Measurements from ENCODE around the gene SUN3. TPM values are rescaled to one million over a fixed set of nuclear protein-coding genes. Genes with fewer than 3 reads are reported as not detected.

Gene SUN3
- total and polyA plus RNA-seq, 2 of the 13 experiments (the other 11 are each of a cell fraction or from before 2014, with no cell fraction given), result not detected

DNA sequence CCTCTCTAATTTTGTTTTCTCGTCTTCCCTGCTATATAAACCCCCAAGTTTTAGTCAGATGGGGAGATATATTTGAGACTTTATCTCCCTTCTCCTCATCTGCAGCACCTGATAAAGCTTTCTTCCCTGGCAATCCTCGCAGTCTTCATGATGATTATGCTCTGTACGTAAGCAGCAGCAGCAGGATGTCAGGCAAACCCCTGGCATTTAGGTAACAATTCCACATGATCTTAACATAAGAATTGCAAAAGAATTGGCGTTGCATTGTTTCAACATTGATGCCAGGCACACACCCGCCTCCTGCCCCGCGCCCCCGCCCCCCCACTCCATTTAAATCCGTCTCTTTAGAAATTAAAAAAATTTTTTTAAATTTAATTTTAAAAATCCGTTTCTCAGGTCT, 86.8 kb downstream of the SUN3 start:
- no peaks in the 10 kb centered on the region for H3K9me3 ChIP-seq (ENCODE audit: low read length)
- H3K27me3 ChIP-seq (ENCODE audit: control insufficient read depth in 1 of 2, insufficient read depth in 2 of 2, low read length in 2 of 2), result peaks cover 3 to 7% of the 10 kb centered on the region in 2 experiments; a peak in 3 of 5 replicates
- ChIA-PET POLR2A (no interaction called here), CTCF (ENCODE audit: low intra/inter-chr PET ratio, low total read pairs) (no interaction called here)
- ATAC-seq (no peak), FAIRE-seq (no peak), DNase-seq (ENCODE audit: low spot score) (no peak)
- no peaks in the 10 kb centered on the region for H3K36me3 ChIP-seq (replicated peaks in 1 of 2; ENCODE audit: control insufficient read depth in 1 of 2, insufficient read depth in 2 of 2, low read length in 2 of 2)
- in situ Hi-C loops (cut with HindIII; ENCODE audit: extremely low pct_ligation_motif_present, low pct_unique_long_range_greater_than_20kb) (no loop called here), intact Hi-C loops (cut with micrococcal nuclease; ENCODE audit: unreplicated experiment) (loop anchor here (10.0 kb wide), 1 partner anchor 677 kb away; no protein-coding TSS in a partner anchor)
- peaks cover 9% of the 10 kb centered on the region for H3K4me1 ChIP-seq (ENCODE audit: insufficient read depth, low read length)
- H3K79me2 ChIP-seq (ENCODE audit: insufficient read depth, low read length), result no peaks in the 10 kb centered on the region
- TF ChIP-seq CEBPG (CRISPR knock-in tag; IDR thresholded peaks at IDR 0.05) (no peak), HNRNPL (IDR thresholded peaks at IDR 0.05; ENCODE audit: low read depth, low read length) (no peak), ZNF746 (CRISPR knock-in tag; IDR thresholded peaks at IDR 0.05) (no peak), AKAP8 (CRISPR knock-in tag; IDR thresholded peaks at IDR 0.05) (no peak), CBX5 (CRISPR knock-in tag; IDR thresholded peaks at IDR 0.05; ENCODE audit: borderline replicate concordance) (no peak), SPEN (CRISPR knock-in tag; IDR thresholded peaks at IDR 0.05; ENCODE audit: low read depth) (no peak), ZNF354B (CRISPR knock-in tag; IDR thresholded peaks at IDR 0.05) (no peak), ZFYVE20 (CRISPR knock-in tag; IDR thresholded peaks at IDR 0.05; ENCODE audit: borderline replicate concordance, low read depth) (no peak), ZNF329 (CRISPR knock-in tag; IDR thresholded peaks at IDR 0.05; ENCODE audit: low read depth) (no peak)
- TF ChIP-seq, protein P1, sequence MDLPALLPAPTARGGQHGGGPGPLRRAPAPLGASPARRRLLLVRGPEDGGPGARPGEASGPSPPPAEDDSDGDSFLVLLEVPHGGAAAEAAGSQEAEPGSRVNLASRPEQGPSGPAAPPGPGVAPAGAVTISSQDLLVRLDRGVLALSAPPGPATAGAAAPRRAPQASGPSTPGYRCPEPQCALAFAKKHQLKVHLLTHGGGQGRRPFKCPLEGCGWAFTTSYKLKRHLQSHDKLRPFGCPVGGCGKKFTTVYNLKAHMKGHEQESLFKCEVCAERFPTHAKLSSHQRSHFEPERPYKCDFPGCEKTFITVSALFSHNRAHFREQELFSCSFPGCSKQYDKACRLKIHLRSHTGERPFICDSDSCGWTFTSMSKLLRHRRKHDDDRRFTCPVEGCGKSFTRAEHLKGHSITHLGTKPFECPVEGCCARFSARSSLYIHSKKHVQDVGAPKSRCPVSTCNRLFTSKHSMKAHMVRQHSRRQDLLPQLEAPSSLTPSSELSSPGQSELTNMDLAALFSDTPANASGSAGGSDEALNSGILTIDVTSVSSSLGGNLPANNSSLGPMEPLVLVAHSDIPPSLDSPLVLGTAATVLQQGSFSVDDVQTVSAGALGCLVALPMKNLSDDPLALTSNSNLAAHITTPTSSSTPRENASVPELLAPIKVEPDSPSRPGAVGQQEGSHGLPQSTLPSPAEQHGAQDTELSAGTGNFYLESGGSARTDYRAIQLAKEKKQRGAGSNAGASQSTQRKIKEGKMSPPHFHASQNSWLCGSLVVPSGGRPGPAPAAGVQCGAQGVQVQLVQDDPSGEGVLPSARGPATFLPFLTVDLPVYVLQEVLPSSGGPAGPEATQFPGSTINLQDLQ (CRISPR knock-in tag; IDR thresholded peaks at IDR 0.05), result no peak
- no peak overlapping the region for H3K4me2 ChIP-seq (ENCODE audit: low read depth, low read length)
- H4K20me1 ChIP-seq (ENCODE audit: insufficient read depth, low read length), result no peaks in the 10 kb centered on the region
- H3K27ac ChIP-seq (ENCODE audit: extremely low read length, insufficient read depth, low read length), result no peak overlapping the region
- WGBS (ENCODE audit: low lambda C conversion rate), result 51% methylated on average over 10 of the region's 10 CpGs
- no peak overlapping the region for H3K4me3 ChIP-seq (replicated peaks in 1 of 3; ENCODE audit: insufficient read depth in 1 of 3, low read depth in 2 of 3, low read length in 3 of 3)
- no peak overlapping the region for H2AFZ ChIP-seq (ENCODE audit: low read length)
- H3K9ac ChIP-seq (ENCODE audit: insufficient read depth, low read depth, low read length), result no peak overlapping the region
- BruUV-seq (replicated peaks), result no TSS peak

Measured in HepG2 (cell line).